ENCODE data around the gene ARHGAP19.

DNA sequence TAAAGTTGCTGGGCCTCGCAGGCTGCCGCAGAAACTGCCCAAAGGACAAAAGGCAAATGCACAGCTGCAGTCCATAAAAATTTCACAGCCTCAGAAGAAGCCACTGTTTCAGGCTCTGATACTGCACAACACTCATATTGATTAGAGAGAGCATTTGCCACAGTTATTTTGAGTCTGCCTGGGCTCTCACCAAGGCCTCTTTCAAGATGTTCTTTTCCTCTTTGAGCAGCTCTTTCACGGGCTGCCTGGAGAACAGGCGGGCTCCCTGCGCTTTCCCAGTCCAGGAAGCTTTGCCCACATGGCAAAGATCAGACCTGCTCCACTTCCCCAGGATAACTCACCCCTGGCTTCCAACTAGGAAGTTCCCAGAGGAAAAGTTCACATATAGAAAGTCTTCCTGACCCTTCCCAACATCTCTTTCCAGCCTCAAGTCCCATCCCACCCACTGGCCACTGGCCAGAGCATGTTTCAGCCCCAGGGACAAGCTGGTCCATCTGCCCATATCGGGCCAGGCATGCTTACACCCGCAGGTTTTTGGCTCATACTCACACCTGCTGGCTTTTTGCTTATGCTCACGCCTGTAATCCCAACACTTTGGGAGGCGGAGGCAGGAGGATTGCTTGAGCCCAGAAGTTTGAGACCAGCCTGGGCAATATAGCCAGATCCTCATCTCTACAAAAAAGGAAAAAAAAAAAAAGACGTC, 110.0 kb downstream of the ARHGAP19 start:
- no peak for TF ChIP-seq POLR2AphosphoS5 (IDR thresholded peaks at IDR 0.05; ENCODE audit: borderline replicate concordance, low read depth, low read length)
- no peak for TF ChIP-seq EZH2 (IDR thresholded peaks at IDR 0.05)
